Type B pancreatic cell (in vitro differentiated cells): ENCODE results near the gene RRP9. TPM values are rescaled to one million over a fixed set of nuclear protein-coding genes. Genes with fewer than 3 reads are reported as not detected.
A peak's percentile ranks its signal among the peaks of the same experiment; 100 is the strongest.

Experiments used
- DNase-seq: peaks from one replicate; pipeline ENCODE4 v3.0.0; 2021; ENCODE audit warnings: mixed read lengths; ENCODE audit not compliant: unreplicated experiment; ENCODE audit errors: extremely low spot score
- H3K27ac Mint-ChIP-seq: 2 replicates; pipeline ENCODE4 v1.8.0; 2021; ENCODE audit warnings: mild to moderate bottlenecking, mixed read lengths
- H3K27me3 Mint-ChIP-seq: 2 replicates; pipeline ENCODE4 v1.8.0; 2021; ENCODE audit warnings: mixed read lengths
- H3K36me3 Mint-ChIP-seq: 2 replicates; pipeline ENCODE4 v1.8.0; 2021; ENCODE audit warnings: mixed read lengths
- H3K4me1 Mint-ChIP-seq: one replicate; pipeline ENCODE4 v1.8.0; 2021; ENCODE audit warnings: mixed read lengths; ENCODE audit not compliant: unreplicated experiment
- H3K4me3 Mint-ChIP-seq: 2 replicates; pipeline ENCODE4 v1.8.0; 2021; ENCODE audit warnings: mild to moderate bottlenecking, mixed read lengths
- H3K9me3 Mint-ChIP-seq: 2 replicates; pipeline ENCODE4 v1.8.0; 2021; ENCODE audit warnings: mixed read lengths
- total RNA-seq: library from RNA; stranded (reverse); gene quantifications from 2 replicates; pipeline ENCODE4 v1.2.1, GENCODE V29; 2021; ENCODE audit warnings: low replicate concordance
- TF ChIP-seq, protein P1 (sequence below): fragments of 200-600 bp; sonication (generic); conservative IDR thresholded peaks from 2 replicates; pipeline ENCODE4 v1.5.0; 2021; ENCODE audit warnings: antibody characterized with exemption, mild to moderate bottlenecking

RRP9 gene
- total RNA-seq, 1 donor from 2014 or later, result 30.0 TPM

DNA sequence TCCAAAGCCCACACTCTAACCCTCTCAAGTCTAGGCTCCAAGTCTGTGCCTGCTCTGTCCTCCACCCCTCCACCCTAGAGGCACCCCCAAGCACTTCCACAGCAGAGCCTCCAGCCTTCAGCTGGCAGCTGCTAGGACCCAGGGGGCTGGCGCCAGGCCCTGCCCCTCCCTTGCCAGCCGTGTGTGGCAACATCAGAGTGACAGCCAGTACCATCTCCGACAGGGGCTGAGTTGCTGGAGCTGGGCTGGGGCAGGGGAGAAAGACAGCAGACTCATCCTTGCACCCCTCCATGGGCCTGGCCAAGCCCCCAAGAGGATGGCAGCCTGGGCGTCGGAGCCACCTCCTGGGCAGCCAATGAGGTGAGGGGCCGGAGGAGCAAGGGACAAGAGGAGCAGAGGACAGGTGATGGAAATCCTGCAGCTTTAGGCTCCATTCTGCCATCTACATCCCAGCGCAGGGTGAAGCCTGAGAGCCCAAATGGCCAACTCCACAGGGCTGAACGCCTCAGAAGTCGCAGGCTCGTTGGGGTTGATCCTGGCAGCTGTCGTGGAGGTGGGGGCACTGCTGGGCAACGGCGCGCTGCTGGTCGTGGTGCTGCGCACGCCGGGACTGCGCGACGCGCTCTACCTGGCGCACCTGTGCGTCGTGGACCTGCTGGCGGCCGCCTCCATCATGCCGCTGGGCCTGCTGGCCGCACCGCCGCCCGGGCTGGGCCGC lies 13.6 kb upstream of the RRP9 start, which contains the start of gene GPR62:
TSS of gene GPR62 (plus strand) at position 207 of the 718 bp plus-strand sequence. CDS start at position 479, 272 bp downstream.
- Mint-ChIP-seq H3K36me3 (peaks cover 4% of the 10 kb centered on the region), H3K4me3 (no peak within 1 kb of the TSS), H3K9me3 (no peaks in the 10 kb centered on the region), H3K27ac (peak within 1 kb of the TSS; percentile 4), H3K27me3 (peaks cover 44% of the 10 kb centered on the region), H3K4me1 (peaks cover 14% of the 10 kb centered on the region)
- TF ChIP-seq, protein P1, sequence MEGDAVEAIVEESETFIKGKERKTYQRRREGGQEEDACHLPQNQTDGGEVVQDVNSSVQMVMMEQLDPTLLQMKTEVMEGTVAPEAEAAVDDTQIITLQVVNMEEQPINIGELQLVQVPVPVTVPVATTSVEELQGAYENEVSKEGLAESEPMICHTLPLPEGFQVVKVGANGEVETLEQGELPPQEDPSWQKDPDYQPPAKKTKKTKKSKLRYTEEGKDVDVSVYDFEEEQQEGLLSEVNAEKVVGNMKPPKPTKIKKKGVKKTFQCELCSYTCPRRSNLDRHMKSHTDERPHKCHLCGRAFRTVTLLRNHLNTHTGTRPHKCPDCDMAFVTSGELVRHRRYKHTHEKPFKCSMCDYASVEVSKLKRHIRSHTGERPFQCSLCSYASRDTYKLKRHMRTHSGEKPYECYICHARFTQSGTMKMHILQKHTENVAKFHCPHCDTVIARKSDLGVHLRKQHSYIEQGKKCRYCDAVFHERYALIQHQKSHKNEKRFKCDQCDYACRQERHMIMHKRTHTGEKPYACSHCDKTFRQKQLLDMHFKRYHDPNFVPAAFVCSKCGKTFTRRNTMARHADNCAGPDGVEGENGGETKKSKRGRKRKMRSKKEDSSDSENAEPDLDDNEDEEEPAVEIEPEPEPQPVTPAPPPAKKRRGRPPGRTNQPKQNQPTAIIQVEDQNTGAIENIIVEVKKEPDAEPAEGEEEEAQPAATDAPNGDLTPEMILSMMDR, result no peak
- no peak for DNase-seq

DNA sequence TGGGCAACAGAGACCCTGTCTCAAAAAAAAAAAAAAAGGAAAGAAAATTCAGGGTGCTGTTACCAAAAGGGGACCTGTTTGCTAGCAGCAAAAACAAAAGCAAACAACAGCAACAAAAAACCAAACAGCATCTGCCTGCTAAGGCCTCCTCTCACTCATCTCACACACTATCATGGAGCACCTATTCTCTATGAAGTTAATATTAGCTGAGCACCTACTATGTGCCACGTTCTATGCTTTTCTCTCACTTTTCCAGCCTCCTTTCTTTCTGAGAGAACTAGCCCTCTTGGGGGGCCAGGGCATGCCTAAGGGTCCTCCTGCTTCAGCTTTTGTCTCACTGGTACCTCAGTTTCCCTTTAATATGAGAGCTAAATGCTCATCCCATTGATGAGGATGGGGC lies 13.0 kb upstream of the RRP9 start:
- peaks cover 4% of the 10 kb centered on the region for H3K36me3 Mint-ChIP-seq
- peaks cover 44% of the 10 kb centered on the region for H3K27me3 Mint-ChIP-seq

DNA sequence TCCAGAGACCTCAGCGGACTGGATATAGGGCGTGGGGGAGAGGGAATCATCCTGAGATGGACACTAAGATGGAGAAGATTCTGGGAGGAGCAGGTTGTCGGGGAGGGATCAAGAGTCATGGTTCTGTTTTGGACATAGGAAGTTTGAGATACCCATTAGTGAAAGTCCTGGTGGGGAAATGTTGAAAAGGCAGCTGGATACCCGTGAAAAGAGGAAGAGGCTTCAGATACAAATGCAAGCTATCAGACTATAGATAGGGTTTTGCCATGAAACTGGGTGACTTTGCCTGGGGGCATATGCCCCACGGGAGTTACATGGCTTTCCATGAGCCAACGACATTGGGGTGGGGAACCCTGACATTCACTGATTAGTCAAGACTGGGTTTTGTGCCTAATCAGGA lies 12.4 kb upstream of the RRP9 start:
- DNase-seq, result no peak
- H3K27ac Mint-ChIP-seq, result peak overlapping the region; percentile 4
- peaks cover 14% of the 10 kb centered on the region for H3K4me1 Mint-ChIP-seq
- H3K27me3 Mint-ChIP-seq, result peaks cover 44% of the 10 kb centered on the region
- peaks cover 4% of the 10 kb centered on the region for H3K36me3 Mint-ChIP-seq
- peak overlapping the region; percentile 37 for H3K4me3 Mint-ChIP-seq
- TF ChIP-seq, protein P1, result no peak
- no peaks in the 10 kb centered on the region for H3K9me3 Mint-ChIP-seq

More for the DNA sequence above, 13.0 kb upstream of the RRP9 start:
- Mint-ChIP-seq H3K9me3 (no peaks in the 10 kb centered on the region), H3K27ac (no peak overlapping the region), H3K4me1 (peaks cover 14% of the 10 kb centered on the region), H3K4me3 (no peak overlapping the region)
- no peak for DNase-seq
- TF ChIP-seq, protein P1, result no peak

DNA sequence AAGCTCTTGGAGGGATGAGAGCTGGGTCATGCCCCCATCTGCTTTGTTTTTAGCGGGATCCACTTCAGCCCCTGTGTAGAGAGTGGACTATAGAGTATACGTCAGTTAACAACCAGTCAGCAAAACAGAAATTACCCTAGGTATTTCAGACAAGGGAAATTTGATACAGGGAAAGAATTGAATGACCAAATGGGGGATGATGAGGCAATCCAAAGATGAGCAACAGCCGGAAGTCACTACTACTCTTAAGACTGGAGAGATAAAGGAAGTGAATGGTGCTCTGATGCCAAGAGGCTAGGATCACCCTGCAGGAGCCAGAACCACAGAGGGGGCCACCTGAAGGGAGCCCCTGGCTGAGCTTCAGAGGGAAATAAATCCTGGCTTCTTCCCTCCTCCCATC lies 11.7 kb upstream of the RRP9 start:
- H3K36me3 Mint-ChIP-seq, result peaks cover 4% of the 10 kb centered on the region
- no peak overlapping the region for H3K27ac Mint-ChIP-seq
- peaks cover 44% of the 10 kb centered on the region for H3K27me3 Mint-ChIP-seq
- H3K4me1 Mint-ChIP-seq, result peaks cover 20% of the 10 kb centered on the region
- DNase-seq, result no peak
- TF ChIP-seq, protein P1, result no peak
- no peaks in the 10 kb centered on the region for H3K9me3 Mint-ChIP-seq
- peak overlapping the region; percentile 7 for H3K4me3 Mint-ChIP-seq

DNA sequence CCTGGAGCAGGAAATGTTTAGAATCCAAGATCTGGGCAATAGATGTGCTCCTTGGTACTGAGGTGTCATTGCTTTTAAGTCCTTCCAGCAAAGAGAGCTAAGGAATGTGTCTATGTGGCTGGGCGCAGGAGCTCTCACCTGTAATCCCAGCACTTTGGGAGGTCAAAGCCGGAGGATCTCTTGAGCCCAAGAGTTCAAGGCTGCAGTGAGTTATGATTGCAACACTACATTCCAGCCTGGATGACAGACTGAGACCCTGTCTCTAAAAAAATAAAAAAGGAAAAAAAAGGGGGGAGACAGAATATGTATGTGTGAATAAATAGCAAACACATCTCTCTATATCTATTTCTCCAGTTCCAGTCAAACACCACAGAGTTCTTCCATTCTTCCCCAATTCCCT lies 9.2 kb upstream of the RRP9 start:
- Mint-ChIP-seq H3K4me3 (no peak overlapping the region), H3K27ac (no peak overlapping the region), H3K4me1 (peaks cover 22% of the 10 kb centered on the region), H3K9me3 (no peaks in the 10 kb centered on the region), H3K27me3 (peaks cover 41% of the 10 kb centered on the region), H3K36me3 (no peaks in the 10 kb centered on the region)
- TF ChIP-seq, protein P1, result no peak
- no peak for DNase-seq
